GM23338 (cell line): Measurements from ENCODE around the gene NIPSNAP3A. TPM values are rescaled to one million over a fixed set of nuclear protein-coding genes. Genes with fewer than 3 reads are reported as not detected.

Source experiments
- ATAC-seq: fragments of 200-7000 bp; cut with Tn5 transposase; 3 replicates; pipeline ENCODE4 v1.9.1; 2020
- DNase-seq: peaks from one replicate; pipeline ENCODE4 v3.0.0-alpha.2; 2015; ENCODE audit warnings: low spot score
- H2AFZ ChIP-seq: fragments of 200-600 bp; sonication (generic); 2 replicates; pipeline ENCODE4 v1.8.0; 2016; ENCODE audit warnings: antibody characterized with exemption, mild to moderate bottlenecking, moderate library complexity
- H3F3A ChIP-seq: fragments of 200-600 bp; sonication (generic); replicated peaks from 2 replicates; pipeline ENCODE4 v1.8.0; 2017; ENCODE audit warnings: antibody characterized with exemption, mixed run types, low read depth
- H3K27ac ChIP-seq: fragments of 200-600 bp; sonication (generic); 2 replicates; pipeline ENCODE4 v1.6.1; 2016; ENCODE audit warnings: low read depth
- H3K27me3 ChIP-seq: fragments of 200-600 bp; sonication (generic); 2 replicates; pipeline ENCODE4 v1.8.0; 2016; ENCODE audit warnings: mild to moderate bottlenecking, mixed run types, moderate library complexity; ENCODE audit not compliant: insufficient read depth
- H3K36me3 ChIP-seq: fragments of 200-600 bp; sonication (generic); 2 replicates; pipeline ENCODE4 v1.8.0; 2016; ENCODE audit warnings: mild to moderate bottlenecking; ENCODE audit not compliant: insufficient read depth
- H3K4me1 ChIP-seq: fragments of 200-600 bp; sonication (generic); 2 replicates; pipeline ENCODE4 v1.8.0; 2016; ENCODE audit warnings: mild to moderate bottlenecking, moderate library complexity; ENCODE audit not compliant: insufficient read depth
- H3K4me2 ChIP-seq: fragments of 200-600 bp; sonication (generic); 2 replicates; pipeline ENCODE4 v1.7.1; 2017; ENCODE audit warnings: mixed run types
- H3K4me3 ChIP-seq: fragments of 200-600 bp; sonication (generic); 2 replicates; pipeline ENCODE4 v1.6.1; 2016; ENCODE audit warnings: mixed run types
- H3K79me2 ChIP-seq: fragments of 200-600 bp; sonication (generic); replicated peaks from 2 replicates; pipeline ENCODE4 v1.8.0; 2017; ENCODE audit warnings: mild to moderate bottlenecking; ENCODE audit not compliant: insufficient read depth
- H3K9me2 ChIP-seq: fragments of 200-600 bp; sonication (generic); 2 replicates; pipeline ENCODE4 v1.8.0; 2017; ENCODE audit not compliant: insufficient read depth
- H4K20me1 ChIP-seq: fragments of 200-600 bp; sonication (generic); replicated peaks from 2 replicates; pipeline ENCODE4 v1.8.0; 2017; ENCODE audit warnings: mild to moderate bottlenecking; ENCODE audit not compliant: insufficient read depth
- H3K27ac Mint-ChIP-seq: 2 replicates; pipeline ENCODE4 v1.8.0; 2020; ENCODE audit warnings: inconsistent platforms, mild to moderate bottlenecking, moderate library complexity, mixed read lengths
- H3K27me3 Mint-ChIP-seq: 3 replicates; pipeline ENCODE4 v1.8.0; 2022; ENCODE audit warnings: low read depth, mild to moderate bottlenecking, moderate library complexity, mixed read lengths, inconsistent platforms; ENCODE audit not compliant: insufficient read depth, poor library complexity
- H3K36me3 Mint-ChIP-seq: 3 replicates; pipeline ENCODE4 v1.8.0; 2021; ENCODE audit warnings: low read depth, mild to moderate bottlenecking, inconsistent platforms, moderate library complexity, mixed read lengths
- H3K4me1 Mint-ChIP-seq: 3 replicates; pipeline ENCODE4 v1.8.0; 2020; ENCODE audit warnings: mild to moderate bottlenecking, inconsistent platforms, mixed read lengths
- H3K4me3 Mint-ChIP-seq: 3 replicates; pipeline ENCODE4 v1.8.0; 2021; ENCODE audit warnings: moderate library complexity, mild to moderate bottlenecking, inconsistent platforms, mixed read lengths
- H3K9me3 Mint-ChIP-seq: 3 replicates; pipeline ENCODE4 v1.8.0; 2020; ENCODE audit warnings: moderate library complexity, mild to moderate bottlenecking, inconsistent platforms, mixed read lengths
- EZH2 ChIP-seq: fragments of 200-600 bp; sonication (generic); IDR thresholded peaks from one replicate; pipeline ENCODE4 v1.8.0; 2017; ENCODE audit warnings: antibody characterized with exemption, mild to moderate bottlenecking, low read depth; ENCODE audit not compliant: unreplicated experiment
- EZH2phosphoT487 ChIP-seq: fragments of 200-600 bp; sonication (generic); IDR thresholded peaks from one replicate; pipeline ENCODE4 v1.8.1; 2018; ENCODE audit warnings: antibody characterized with exemption; ENCODE audit not compliant: unreplicated experiment
- STAT1 ChIP-seq: IDR thresholded peaks from one replicate; pipeline ENCODE4 v1.6.1; 2016; ENCODE audit warnings: antibody characterized with exemption; ENCODE audit not compliant: unreplicated experiment
- ZNF462 ChIP-seq: fragments of 250-450 bp; sonication (Bioruptor Pico); IDR thresholded peaks from 2 replicates; pipeline ENCODE4 v1.5.0; 2020; ENCODE audit warnings: mild to moderate bottlenecking, moderate library complexity
- polyA plus RNA-seq: library from polyadenylated mRNA; unstranded; fragments of >200 nt; fragmentation: Nextera tagmentation; extraction: Ambion mirVana; gene quantifications from 2 replicates; pipeline ENCODE4 v1.2.1, GENCODE V29; 2016
- total RNA-seq: library from RNA; depleted of rRNA; stranded (reverse); fragments of >200 nt; shearing (Covaris generic); gene quantifications from 2 replicates; pipeline ENCODE4 v1.2.3, GENCODE V29; 2014
- TF ChIP-seq, protein P1 (sequence below), 2 experiments: fragments of 200-600 bp in 1 of 2; sonication (generic) in 1 of 2; conservative IDR thresholded peaks; 2 replicates each; pipeline versions ENCODE4 v1.5.1 to v1.6.1; 2016 to 2017; ENCODE audit warnings: antibody characterized with exemption in 2 of 2, low read depth in 2 of 2, mild to moderate bottlenecking in 2 of 2, moderate library complexity in 1 of 2

The NIPSNAP3A gene
- total and polyA plus RNA-seq, 2 experiments from 2014 or later, result 9.6 to 13.0 TPM

DNA sequence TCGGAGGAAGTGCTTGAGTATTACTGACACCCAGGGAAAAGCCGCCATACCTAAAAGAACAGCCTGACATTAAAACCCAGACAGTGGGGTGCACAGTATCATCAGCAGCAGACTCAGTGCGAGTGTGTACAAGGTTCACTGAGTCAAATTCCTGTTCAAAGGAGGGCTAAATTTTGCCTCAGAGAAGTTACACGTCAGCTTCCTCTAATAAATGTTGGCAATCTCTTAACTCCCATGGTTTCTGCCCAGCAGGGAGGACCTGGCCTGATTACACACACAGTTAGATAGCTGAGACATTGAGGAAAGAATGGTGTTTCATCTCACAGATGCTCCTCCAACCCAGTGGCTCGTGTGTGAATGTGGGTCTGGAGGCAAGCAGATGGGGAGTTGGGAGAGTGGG, 54.6 kb downstream of the NIPSNAP3A start (continued):
- TF ChIP-seq, protein P1, sequence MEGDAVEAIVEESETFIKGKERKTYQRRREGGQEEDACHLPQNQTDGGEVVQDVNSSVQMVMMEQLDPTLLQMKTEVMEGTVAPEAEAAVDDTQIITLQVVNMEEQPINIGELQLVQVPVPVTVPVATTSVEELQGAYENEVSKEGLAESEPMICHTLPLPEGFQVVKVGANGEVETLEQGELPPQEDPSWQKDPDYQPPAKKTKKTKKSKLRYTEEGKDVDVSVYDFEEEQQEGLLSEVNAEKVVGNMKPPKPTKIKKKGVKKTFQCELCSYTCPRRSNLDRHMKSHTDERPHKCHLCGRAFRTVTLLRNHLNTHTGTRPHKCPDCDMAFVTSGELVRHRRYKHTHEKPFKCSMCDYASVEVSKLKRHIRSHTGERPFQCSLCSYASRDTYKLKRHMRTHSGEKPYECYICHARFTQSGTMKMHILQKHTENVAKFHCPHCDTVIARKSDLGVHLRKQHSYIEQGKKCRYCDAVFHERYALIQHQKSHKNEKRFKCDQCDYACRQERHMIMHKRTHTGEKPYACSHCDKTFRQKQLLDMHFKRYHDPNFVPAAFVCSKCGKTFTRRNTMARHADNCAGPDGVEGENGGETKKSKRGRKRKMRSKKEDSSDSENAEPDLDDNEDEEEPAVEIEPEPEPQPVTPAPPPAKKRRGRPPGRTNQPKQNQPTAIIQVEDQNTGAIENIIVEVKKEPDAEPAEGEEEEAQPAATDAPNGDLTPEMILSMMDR (conservative IDR thresholded peaks at IDR 0.05; ENCODE audit: low read depth in 2 of 2), result no peak
- TF ChIP-seq EZH2phosphoT487, result no peak
- TF ChIP-seq EZH2, result no peak

DNA sequence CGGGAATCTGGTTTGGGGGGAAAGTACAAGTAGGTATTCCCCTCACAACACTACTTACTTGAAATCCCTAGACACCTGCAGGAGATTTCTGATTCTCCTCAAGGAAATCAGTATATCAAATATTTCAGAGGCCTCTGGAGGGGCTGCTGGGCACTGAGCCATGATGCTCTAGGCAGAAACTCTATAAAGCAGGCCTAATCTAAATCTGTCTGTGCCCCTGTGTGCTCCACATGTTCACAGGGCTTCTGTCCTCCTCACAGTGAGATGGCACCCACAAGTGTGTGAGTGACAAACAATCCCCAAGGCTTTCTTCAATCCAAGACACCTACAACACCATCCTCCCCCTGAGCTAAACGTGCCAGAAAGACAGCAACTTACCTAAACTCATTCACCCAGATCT, 55.4 kb downstream of the NIPSNAP3A start:
- peaks cover 47% of the 10 kb centered on the region for H3K36me3 Mint-ChIP-seq
- ATAC-seq, result no peak
- H3K79me2 ChIP-seq, result no peaks in the 10 kb centered on the region
- H3K4me1 Mint-ChIP-seq, result no peaks in the 10 kb centered on the region
- no peaks in the 10 kb centered on the region for H3K27me3 ChIP-seq
- TF ChIP-seq STAT1, result no peak
- no peak for TF ChIP-seq ZNF462
- TF ChIP-seq, protein P1 (conservative IDR thresholded peaks at IDR 0.05; ENCODE audit: low read depth in 2 of 2), result no peak
- TF ChIP-seq EZH2, result no peak
- no peaks in the 10 kb centered on the region for H3K36me3 ChIP-seq
- H3K27ac Mint-ChIP-seq, result no peak overlapping the region
- DNase-seq, result no peak
- no peak overlapping the region for H3K4me3 ChIP-seq
- H3F3A ChIP-seq, result no peaks in the 10 kb centered on the region
- no peak overlapping the region for H3K4me3 Mint-ChIP-seq
- no peak overlapping the region for H2AFZ ChIP-seq
- no peak overlapping the region for H3K27ac ChIP-seq
- H3K4me1 ChIP-seq, result no peaks in the 10 kb centered on the region
- no peak overlapping the region for H3K4me2 ChIP-seq
- H3K9me3 Mint-ChIP-seq, result no peaks in the 10 kb centered on the region
- H3K27me3 Mint-ChIP-seq, result peaks cover 2% of the 10 kb centered on the region
- no peaks in the 10 kb centered on the region for H3K9me2 ChIP-seq
- H4K20me1 ChIP-seq, result no peaks in the 10 kb centered on the region
